Neural progenitor cell (in vitro differentiated cells): ENCODE data around the gene PEX3.

Source experiments
- CTCF ChIP-seq: fragments of 200-600 bp; sonication (generic); IDR thresholded peaks from 2 replicates; pipeline ENCODE4 v1.5.1; 2017; ENCODE audit warnings: antibody characterized with exemption, mild to moderate bottlenecking
- EZH2phosphoT487 ChIP-seq: fragments of 200-600 bp; sonication (generic); IDR thresholded peaks from 2 replicates; pipeline ENCODE4 v1.6.1; 2017; ENCODE audit warnings: antibody characterized with exemption

GRCh38 chr6:143531720-143532499 lies 81.3 kb downstream of the PEX3 start:
- TF ChIP-seq CTCF (no peak), EZH2phosphoT487 (no peak)
